Spleen (tissue), 7 donors: ENCODE data around the gene LEO1.

ENCODE experiments used
- CTCF ChIP-seq, 11 experiments: fragments of 200-600 bp in 7 of 11; fragments of 450-650 bp in 4 of 11; sonication (generic) in 4 of 11; IDR thresholded peaks in 8 of 11; conservative IDR thresholded peaks in 3 of 11; 1 replicate in 7 of 11; 2 replicates in 4 of 11; pipeline versions ENCODE4 v1.4.0 to v1.8.0; 2016 to 2021; ENCODE audit warnings: antibody characterized with exemption in 11 of 11, inconsistent platforms in 4 of 11, mild to moderate bottlenecking in 1 of 11
- POLR2A ChIP-seq, 3 donors: fragments of 450-650 bp; IDR thresholded peaks; one replicate each; pipeline ENCODE4 v1.5.1; 2017; ENCODE audit warnings: antibody characterized with exemption in 3 of 3, mild to moderate bottlenecking in 1 of 3
- POLR2AphosphoS5 ChIP-seq, 3 donors: sonication (generic); formaldehyde crosslinking; IDR thresholded peaks; one replicate each; pipeline ENCODE4 v1.5.1; 2017; ENCODE audit warnings: antibody characterized with exemption in 3 of 3
- donor health status: DM: no; HTN: no; CAD: no; lungs with moderate emphysema.
- donor health status: DM: no; HTN: no; CAD: no.
- donor health status: DM: no; HTN: no; CAD: no.

GRCh38 chr15:52004806-52005205, 33.2 kb upstream of the LEO1 start:
- TF ChIP-seq CTCF (IDR thresholded peaks at IDR 0.05 in 8 of 11, conservative IDR thresholded peaks at IDR 0.05 in 3 of 11), result no peak
- TF ChIP-seq POLR2AphosphoS5 (IDR thresholded peaks at IDR 0.05), result no peak
- TF ChIP-seq POLR2A (IDR thresholded peaks at IDR 0.05), result no peak
